ENCODE data around the gene STEAP2. TPM values are rescaled to one million over a fixed set of nuclear protein-coding genes. Genes with fewer than 3 reads are reported as not detected.
A peak's percentile ranks its signal among the peaks of the same experiment; 100 is the strongest.

The STEAP2 gene
- total RNA-seq (ENCODE audit: unreplicated experiment), result 0.49 TPM
- long read RNA-seq, full-length matches to known transcripts, result 1 of 1 reads
- long read RNA-seq, partial matches to known transcripts, result 0 of 1 reads
- long read RNA-seq, other reads (novel, unspliced or antisense), result 0 of 1 reads

DNA sequence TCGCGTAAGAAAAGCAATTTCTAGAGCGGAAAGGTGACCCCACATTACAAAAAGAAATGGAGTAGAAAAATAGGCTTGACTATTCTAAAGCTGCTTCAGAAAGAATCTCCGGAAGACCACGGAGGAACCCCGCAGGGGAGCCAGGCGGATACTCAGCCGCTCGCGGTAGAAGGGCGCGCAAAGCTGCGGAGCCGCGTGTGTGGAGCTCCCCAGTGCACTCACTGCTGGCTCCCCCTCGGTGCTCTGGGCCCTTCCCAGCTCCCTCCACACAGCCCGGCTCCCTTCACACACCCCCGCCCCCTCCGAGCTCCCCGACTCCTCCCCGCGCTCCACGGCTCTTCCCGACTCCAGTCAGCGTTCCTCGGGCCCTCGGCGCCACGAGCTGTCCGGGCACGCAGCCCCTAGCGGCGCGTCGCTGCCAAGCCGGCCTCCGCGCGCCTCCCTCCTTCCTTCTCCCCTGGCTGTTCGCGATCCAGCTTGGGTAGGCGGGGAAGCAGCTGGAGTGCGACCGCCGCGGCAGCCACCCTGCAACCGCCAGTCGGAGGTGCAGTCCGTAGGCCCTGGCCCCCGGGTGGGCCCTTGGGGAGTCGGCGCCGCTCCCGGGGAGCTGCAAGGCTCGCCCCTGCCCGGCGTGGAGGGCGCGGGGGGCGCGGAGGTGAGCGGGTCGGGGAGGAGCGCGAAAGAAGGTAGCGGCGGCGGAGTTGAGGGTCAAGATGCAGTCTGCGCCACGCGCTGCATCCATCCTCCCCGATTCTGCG, at the start of gene STEAP2:
Gene STEAP2, plus strand, starts transcription at position 350 of the 758 bp plus-strand sequence. CDS start 13,343 bp downstream, outside the sequence.
- Mint-ChIP-seq H3K4me3 (ENCODE audit: unreplicated experiment) (peak within 1 kb of the TSS; percentile 96), H3K36me3 (ENCODE audit: low read depth, unreplicated experiment) (no peaks in the 10 kb centered on the region), H3K27ac (ENCODE audit: unreplicated experiment) (peak within 1 kb of the TSS; percentile 76), H3K4me1 (ENCODE audit: unreplicated experiment) (peaks cover 6% of the 10 kb centered on the region), H3K9me3 (ENCODE audit: unreplicated experiment) (no peaks in the 10 kb centered on the region), H3K27me3 (ENCODE audit: unreplicated experiment) (peaks cover 3% of the 10 kb centered on the region)
- DNase-seq (ENCODE audit: low spot score), result peak; percentile 91
- TF ChIP-seq, protein P1, sequence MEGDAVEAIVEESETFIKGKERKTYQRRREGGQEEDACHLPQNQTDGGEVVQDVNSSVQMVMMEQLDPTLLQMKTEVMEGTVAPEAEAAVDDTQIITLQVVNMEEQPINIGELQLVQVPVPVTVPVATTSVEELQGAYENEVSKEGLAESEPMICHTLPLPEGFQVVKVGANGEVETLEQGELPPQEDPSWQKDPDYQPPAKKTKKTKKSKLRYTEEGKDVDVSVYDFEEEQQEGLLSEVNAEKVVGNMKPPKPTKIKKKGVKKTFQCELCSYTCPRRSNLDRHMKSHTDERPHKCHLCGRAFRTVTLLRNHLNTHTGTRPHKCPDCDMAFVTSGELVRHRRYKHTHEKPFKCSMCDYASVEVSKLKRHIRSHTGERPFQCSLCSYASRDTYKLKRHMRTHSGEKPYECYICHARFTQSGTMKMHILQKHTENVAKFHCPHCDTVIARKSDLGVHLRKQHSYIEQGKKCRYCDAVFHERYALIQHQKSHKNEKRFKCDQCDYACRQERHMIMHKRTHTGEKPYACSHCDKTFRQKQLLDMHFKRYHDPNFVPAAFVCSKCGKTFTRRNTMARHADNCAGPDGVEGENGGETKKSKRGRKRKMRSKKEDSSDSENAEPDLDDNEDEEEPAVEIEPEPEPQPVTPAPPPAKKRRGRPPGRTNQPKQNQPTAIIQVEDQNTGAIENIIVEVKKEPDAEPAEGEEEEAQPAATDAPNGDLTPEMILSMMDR (IDR thresholded peaks at IDR 0.05; ENCODE audit: unreplicated experiment), result peak; percentile 44

DNA sequence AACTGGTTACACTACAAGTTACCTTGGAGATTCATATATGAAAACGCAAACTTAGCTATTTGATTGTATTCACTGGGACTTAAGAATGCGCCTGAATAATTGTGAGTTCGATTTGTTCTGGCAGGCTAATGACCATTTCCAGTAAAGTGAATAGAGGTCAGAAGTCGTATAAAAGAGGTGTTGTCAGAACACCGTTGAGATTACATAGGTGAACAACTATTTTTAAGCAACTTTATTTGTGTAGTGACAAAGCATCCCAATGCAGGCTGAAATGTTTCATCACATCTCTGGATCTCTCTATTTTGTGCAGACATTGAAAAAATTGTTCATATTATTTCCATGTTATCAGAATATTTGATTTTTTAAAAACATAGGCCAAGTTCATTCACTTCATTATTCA, 48.0 kb upstream of the STEAP2 start:
- no peaks in the 10 kb centered on the region for H3K36me3 Mint-ChIP-seq (ENCODE audit: low read depth, unreplicated experiment)
- no peak overlapping the region for H3K4me3 Mint-ChIP-seq (ENCODE audit: unreplicated experiment)
- no peak for DNase-seq (ENCODE audit: low spot score)
- no peak overlapping the region for H3K27ac Mint-ChIP-seq (ENCODE audit: unreplicated experiment)
- H3K4me1 Mint-ChIP-seq (ENCODE audit: unreplicated experiment), result no peaks in the 10 kb centered on the region
- H3K27me3 Mint-ChIP-seq (ENCODE audit: unreplicated experiment), result no peaks in the 10 kb centered on the region
- TF ChIP-seq, protein P1 (IDR thresholded peaks at IDR 0.05; ENCODE audit: unreplicated experiment), result no peak
- no peaks in the 10 kb centered on the region for H3K9me3 Mint-ChIP-seq (ENCODE audit: unreplicated experiment)

DNA sequence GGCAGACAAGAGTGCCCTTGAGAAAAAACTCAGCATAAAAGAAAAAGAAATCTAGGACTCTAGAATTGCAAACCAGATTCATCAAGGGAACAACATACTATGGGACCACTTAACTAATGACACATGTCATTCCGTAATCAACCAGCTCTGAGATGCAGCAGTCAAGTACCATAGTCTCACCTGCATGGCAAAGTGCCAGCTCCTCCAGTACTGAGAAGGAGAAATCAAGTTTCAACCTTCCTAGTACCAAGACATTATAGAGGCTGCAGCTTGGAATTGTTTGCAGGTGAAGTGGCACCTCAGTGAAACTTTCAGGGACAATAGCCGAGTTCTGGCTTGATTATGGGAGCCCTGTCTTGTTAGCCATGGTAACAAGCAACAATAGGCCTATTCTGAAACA, 45.8 kb upstream of the STEAP2 start:
- no peaks in the 10 kb centered on the region for H3K36me3 Mint-ChIP-seq (ENCODE audit: low read depth, unreplicated experiment)
- H3K27ac Mint-ChIP-seq (ENCODE audit: unreplicated experiment), result no peak overlapping the region
- H3K27me3 Mint-ChIP-seq (ENCODE audit: unreplicated experiment), result no peaks in the 10 kb centered on the region
- H3K4me3 Mint-ChIP-seq (ENCODE audit: unreplicated experiment), result no peak overlapping the region
- no peaks in the 10 kb centered on the region for H3K9me3 Mint-ChIP-seq (ENCODE audit: unreplicated experiment)
- no peaks in the 10 kb centered on the region for H3K4me1 Mint-ChIP-seq (ENCODE audit: unreplicated experiment)
- TF ChIP-seq, protein P1 (IDR thresholded peaks at IDR 0.05; ENCODE audit: unreplicated experiment), result no peak
- no peak for DNase-seq (ENCODE audit: low spot score)

DNA sequence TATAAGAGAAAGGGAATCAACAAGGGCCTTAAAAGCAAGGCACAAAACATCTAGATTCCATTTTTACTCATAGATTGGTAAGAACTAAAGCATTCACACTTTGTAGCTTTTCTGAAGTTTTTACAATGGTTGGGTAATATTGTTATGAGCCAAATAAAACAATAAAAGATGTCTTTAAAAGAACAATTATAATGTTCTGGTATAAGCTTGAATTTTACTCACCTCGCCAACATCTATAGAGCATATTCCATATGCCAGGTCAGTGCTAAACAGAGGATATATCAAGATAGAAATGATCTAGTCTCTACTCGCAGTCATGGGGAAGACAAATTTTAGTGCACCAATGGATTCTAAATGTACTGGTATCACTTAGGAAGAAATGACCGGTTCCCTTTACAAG, 45.4 kb upstream of the STEAP2 start:
- TF ChIP-seq, protein P1 (IDR thresholded peaks at IDR 0.05; ENCODE audit: unreplicated experiment), result no peak
- Mint-ChIP-seq H3K36me3 (ENCODE audit: low read depth, unreplicated experiment) (no peaks in the 10 kb centered on the region), H3K4me3 (ENCODE audit: unreplicated experiment) (no peak overlapping the region)

DNA sequence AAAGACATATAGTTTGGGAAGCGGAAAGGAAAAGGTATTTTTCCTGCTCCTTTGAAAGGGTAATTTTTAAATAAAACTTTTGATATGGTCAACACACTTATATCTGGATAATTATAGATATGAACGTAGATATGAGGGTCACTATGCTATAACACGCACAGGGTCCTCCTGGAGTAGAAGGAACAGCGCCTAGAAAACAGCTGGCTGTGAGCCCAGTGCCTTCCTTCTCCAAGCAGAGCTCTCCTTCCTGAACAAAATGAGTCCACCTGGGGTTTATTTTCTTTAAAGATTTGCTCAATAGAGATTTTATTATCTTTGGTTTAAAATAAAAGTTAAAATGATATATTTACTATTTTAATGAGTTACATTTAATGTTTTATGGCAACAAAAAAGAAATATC, 44.2 kb upstream of the STEAP2 start:
- H3K27me3 Mint-ChIP-seq (ENCODE audit: unreplicated experiment), result peaks cover 1% of the 10 kb centered on the region
- H3K36me3 Mint-ChIP-seq (ENCODE audit: low read depth, unreplicated experiment), result no peaks in the 10 kb centered on the region
- H3K27ac Mint-ChIP-seq (ENCODE audit: unreplicated experiment), result no peak overlapping the region
- H3K4me1 Mint-ChIP-seq (ENCODE audit: unreplicated experiment), result no peaks in the 10 kb centered on the region
- H3K4me3 Mint-ChIP-seq (ENCODE audit: unreplicated experiment), result no peak overlapping the region
- DNase-seq (ENCODE audit: low spot score), result no peak
- TF ChIP-seq, protein P1 (IDR thresholded peaks at IDR 0.05; ENCODE audit: unreplicated experiment), result no peak
- H3K9me3 Mint-ChIP-seq (ENCODE audit: unreplicated experiment), result no peaks in the 10 kb centered on the region

More for the DNA sequence above, 45.4 kb upstream of the STEAP2 start:
- no peaks in the 10 kb centered on the region for H3K4me1 Mint-ChIP-seq (ENCODE audit: unreplicated experiment)
- DNase-seq (ENCODE audit: low spot score), result no peak
- H3K27me3 Mint-ChIP-seq (ENCODE audit: unreplicated experiment), result no peaks in the 10 kb centered on the region
- no peak overlapping the region for H3K27ac Mint-ChIP-seq (ENCODE audit: unreplicated experiment)
- no peaks in the 10 kb centered on the region for H3K9me3 Mint-ChIP-seq (ENCODE audit: unreplicated experiment)

Measured in endothelial cell (in vitro differentiated cells).